Measurements from ENCODE around the gene DOCK2.

DNA sequence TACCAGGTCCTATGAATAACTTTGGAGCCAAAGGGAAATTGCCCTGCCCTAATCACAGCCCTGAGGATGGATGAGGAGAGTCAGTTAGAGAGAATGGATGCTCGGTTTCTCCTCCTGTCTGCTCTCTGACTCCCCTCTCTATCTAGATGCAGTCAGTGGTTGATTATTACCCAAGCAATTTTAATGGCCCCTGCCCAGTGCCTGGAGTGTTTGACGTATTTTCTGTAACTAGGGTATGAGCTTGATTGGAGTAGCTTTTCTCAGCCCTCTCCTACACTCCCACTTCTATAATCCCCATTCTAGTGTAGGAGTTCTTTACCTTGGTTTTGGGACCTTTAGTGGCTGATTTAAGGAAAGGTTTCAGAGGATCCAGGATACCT is 60.4 kb downstream of the DOCK2 start:
- TF ChIP-seq, protein P1, sequence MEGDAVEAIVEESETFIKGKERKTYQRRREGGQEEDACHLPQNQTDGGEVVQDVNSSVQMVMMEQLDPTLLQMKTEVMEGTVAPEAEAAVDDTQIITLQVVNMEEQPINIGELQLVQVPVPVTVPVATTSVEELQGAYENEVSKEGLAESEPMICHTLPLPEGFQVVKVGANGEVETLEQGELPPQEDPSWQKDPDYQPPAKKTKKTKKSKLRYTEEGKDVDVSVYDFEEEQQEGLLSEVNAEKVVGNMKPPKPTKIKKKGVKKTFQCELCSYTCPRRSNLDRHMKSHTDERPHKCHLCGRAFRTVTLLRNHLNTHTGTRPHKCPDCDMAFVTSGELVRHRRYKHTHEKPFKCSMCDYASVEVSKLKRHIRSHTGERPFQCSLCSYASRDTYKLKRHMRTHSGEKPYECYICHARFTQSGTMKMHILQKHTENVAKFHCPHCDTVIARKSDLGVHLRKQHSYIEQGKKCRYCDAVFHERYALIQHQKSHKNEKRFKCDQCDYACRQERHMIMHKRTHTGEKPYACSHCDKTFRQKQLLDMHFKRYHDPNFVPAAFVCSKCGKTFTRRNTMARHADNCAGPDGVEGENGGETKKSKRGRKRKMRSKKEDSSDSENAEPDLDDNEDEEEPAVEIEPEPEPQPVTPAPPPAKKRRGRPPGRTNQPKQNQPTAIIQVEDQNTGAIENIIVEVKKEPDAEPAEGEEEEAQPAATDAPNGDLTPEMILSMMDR (IDR thresholded peaks at IDR 0.05): no peak
- TF ChIP-seq POLR2A (IDR thresholded peaks at IDR 0.05): no peak

All from lower leg skin (tissue), 3 donors.